ENCODE measurements around the gene GARNL3. TPM values are rescaled to one million over a fixed set of nuclear protein-coding genes. Genes with fewer than 3 reads are reported as not detected.

The GARNL3 gene
- total RNA-seq, 2 experiments from 2014 or later: 3.8 to 4.2 TPM

DNA sequence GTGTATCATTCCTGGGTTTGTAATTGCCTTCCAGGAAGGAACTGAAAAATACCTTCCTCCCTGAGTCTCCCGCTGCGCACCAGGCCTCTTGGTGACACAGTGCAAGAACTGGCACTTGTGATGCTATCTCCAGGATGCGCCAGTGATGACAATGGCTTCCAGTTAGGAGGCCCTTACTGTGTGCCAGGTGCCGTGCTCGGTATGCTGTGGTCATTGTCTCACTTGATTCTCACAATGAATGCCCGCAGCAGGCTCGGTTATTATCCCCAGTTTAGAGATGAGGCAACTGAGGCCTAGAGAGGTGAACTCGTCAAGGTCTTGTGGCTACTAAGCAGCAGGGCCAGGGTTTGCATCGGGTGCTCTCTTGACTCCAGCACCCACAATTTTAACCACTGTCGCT lies 100.9 kb downstream of the GARNL3 start:
- H3K27ac Mint-ChIP-seq: no peak overlapping the region
- no peaks in the 10 kb centered on the region for H3K4me1 Mint-ChIP-seq (ENCODE audit: low read depth)
- H3K9me3 Mint-ChIP-seq: no peaks in the 10 kb centered on the region
- ATAC-seq: no peak
- no peak for TF ChIP-seq CTCF (IDR thresholded peaks at IDR 0.05)
- H3K4me3 Mint-ChIP-seq: no peak overlapping the region
- peaks cover 28% of the 10 kb centered on the region for H3K27me3 Mint-ChIP-seq
- CTCF ChIA-PET: no interaction called here
- no peak for DNase-seq
- intact Hi-C loops (cut with micrococcal nuclease): no loop called here
- H3K36me3 Mint-ChIP-seq (ENCODE audit: low read depth): no peaks in the 10 kb centered on the region
- POLR2A ChIA-PET: no interaction called here

DNA sequence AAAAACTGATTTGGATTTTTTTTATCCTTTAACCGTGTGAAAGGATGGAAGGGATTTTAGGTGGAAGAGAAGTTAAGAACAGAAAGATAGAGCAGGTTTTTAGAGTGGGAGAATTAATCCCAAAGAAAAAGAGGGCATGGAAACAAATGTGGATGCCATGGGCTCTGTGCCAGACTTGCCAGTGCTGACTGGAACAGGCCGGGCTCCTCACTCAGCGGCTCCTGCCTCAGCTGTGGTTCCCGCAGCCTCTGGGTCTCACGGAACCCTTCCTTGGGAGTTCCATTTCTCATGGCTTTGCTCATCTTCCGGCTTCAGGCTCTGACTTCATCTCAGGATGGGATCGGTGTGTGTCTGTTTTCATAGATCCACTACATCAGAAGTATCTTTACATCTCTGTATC lies 102.0 kb downstream of the GARNL3 start:
- ChIA-PET POLR2A (no interaction called here), CTCF (no interaction called here)
- TF ChIP-seq CTCF (IDR thresholded peaks at IDR 0.05): no peak
- Mint-ChIP-seq H3K27ac (no peak overlapping the region), H3K36me3 (ENCODE audit: low read depth) (no peaks in the 10 kb centered on the region), H3K4me3 (no peak overlapping the region), H3K27me3 (peaks cover 34% of the 10 kb centered on the region), H3K4me1 (ENCODE audit: low read depth) (no peaks in the 10 kb centered on the region), H3K9me3 (no peaks in the 10 kb centered on the region)
- no peak for DNase-seq
- ATAC-seq: no peak
- intact Hi-C loops (cut with micrococcal nuclease): no loop called here

GRCh38 chr9:127368852-127369402 lies 104.4 kb downstream of the GARNL3 start:
- Mint-ChIP-seq H3K4me3 (no peak overlapping the region), H3K4me1 (ENCODE audit: low read depth) (no peaks in the 10 kb centered on the region), H3K36me3 (ENCODE audit: low read depth) (no peaks in the 10 kb centered on the region), H3K27me3 (peaks cover 48% of the 10 kb centered on the region), H3K9me3 (no peaks in the 10 kb centered on the region), H3K27ac (no peak overlapping the region)
- POLR2A ChIA-PET: interaction anchor here (1.1 kb wide), 1 partner anchor 124 kb away, joined by 4 read pairs; no protein-coding TSS in a partner anchor
- intact Hi-C loops (cut with micrococcal nuclease): no loop called here
- CTCF ChIA-PET: interaction anchor here (1.0 to 1.1 kb wide), 2 partner anchors 8 to 428 kb away, joined by 3 to 4 read pairs; no protein-coding TSS in a partner anchor
- TF ChIP-seq CTCF (IDR thresholded peaks at IDR 0.05): no peak
- ATAC-seq (no peak), DNase-seq (no peak)

DNA sequence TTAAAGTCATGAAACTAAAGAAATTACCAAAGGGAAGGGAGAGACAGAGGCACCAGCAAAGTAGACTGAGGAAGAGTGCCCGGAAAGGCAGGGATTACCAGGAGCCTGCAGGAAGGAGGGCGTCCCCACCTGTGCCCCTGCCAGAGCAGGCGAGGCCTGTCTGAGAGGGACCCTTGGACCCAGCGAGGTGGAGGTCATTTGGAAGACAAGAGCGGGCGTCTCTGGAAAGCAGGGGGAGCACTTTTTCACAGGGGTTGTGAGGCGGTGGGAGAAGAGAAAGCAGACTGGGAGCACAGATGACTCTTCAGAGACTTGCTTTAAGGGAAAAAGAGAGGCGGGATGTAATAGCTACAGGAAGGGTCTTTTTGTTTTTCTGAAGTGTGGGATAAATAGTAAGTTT lies 104.9 kb downstream of the GARNL3 start:
- no peak for TF ChIP-seq CTCF (IDR thresholded peaks at IDR 0.05)
- Mint-ChIP-seq H3K27ac (no peak overlapping the region), H3K36me3 (ENCODE audit: low read depth) (no peaks in the 10 kb centered on the region), H3K9me3 (no peaks in the 10 kb centered on the region), H3K4me1 (ENCODE audit: low read depth) (no peaks in the 10 kb centered on the region), H3K27me3 (peaks cover 52% of the 10 kb centered on the region), H3K4me3 (no peak overlapping the region)
- ChIA-PET CTCF (interaction anchor here (0.9 to 1.1 kb wide), 3 partner anchors 9 to 429 kb away, joined by 3 to 4 read pairs (median 3); no protein-coding TSS in a partner anchor), POLR2A (interaction anchor here (1.1 kb wide), 1 partner anchor 125 kb away, joined by 4 read pairs; no protein-coding TSS in a partner anchor)
- ATAC-seq (no peak), DNase-seq (no peak)
- intact Hi-C loops (cut with micrococcal nuclease): no loop called here

DNA sequence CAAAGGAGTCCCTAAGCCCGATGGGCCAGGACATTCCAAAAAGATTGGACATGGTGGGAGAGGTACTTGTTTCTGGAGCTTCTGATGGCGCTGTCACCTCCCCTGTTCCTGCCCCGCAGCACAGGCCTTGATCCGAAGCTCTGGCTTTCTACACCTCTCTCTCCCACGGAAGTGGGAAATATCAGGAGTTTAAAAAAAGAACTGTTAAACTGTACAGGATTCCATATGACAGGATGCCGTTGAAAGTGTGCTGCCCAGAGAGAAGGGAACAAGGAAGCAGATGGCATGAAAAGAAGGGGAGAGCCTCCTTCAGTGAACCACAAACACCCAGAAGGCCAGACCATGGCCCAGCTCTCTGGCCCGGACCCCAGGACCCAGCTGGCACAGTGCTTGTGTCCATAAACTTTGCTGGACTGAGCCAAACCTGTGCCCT lies 105.6 kb downstream of the GARNL3 start:
- H3K4me1 Mint-ChIP-seq (ENCODE audit: low read depth): no peaks in the 10 kb centered on the region
- no peak overlapping the region for H3K4me3 Mint-ChIP-seq
- DNase-seq (no peak), ATAC-seq (no peak)
- CTCF ChIA-PET: interaction anchor here (0.9 kb wide), 1 partner anchor 156 kb away, joined by 3 read pairs; no protein-coding TSS in a partner anchor
- H3K9me3 Mint-ChIP-seq: no peaks in the 10 kb centered on the region
- H3K36me3 Mint-ChIP-seq (ENCODE audit: low read depth): no peaks in the 10 kb centered on the region
- H3K27me3 Mint-ChIP-seq: peaks cover 56% of the 10 kb centered on the region
- intact Hi-C loops (cut with micrococcal nuclease): no loop called here
- POLR2A ChIA-PET: no interaction called here
- no peak for TF ChIP-seq CTCF (IDR thresholded peaks at IDR 0.05)
- H3K27ac Mint-ChIP-seq: no peak overlapping the region
